Embryonic facial prominence (tissue), 1 donor: Measurements from ENCODE around the gene AGA.

Experiments used
- DNase-seq: peaks from one replicate; pipeline ENCODE4 v3.0.0-alpha.2; 2016; ENCODE audit errors: extremely low spot score

AGA gene

DNA sequence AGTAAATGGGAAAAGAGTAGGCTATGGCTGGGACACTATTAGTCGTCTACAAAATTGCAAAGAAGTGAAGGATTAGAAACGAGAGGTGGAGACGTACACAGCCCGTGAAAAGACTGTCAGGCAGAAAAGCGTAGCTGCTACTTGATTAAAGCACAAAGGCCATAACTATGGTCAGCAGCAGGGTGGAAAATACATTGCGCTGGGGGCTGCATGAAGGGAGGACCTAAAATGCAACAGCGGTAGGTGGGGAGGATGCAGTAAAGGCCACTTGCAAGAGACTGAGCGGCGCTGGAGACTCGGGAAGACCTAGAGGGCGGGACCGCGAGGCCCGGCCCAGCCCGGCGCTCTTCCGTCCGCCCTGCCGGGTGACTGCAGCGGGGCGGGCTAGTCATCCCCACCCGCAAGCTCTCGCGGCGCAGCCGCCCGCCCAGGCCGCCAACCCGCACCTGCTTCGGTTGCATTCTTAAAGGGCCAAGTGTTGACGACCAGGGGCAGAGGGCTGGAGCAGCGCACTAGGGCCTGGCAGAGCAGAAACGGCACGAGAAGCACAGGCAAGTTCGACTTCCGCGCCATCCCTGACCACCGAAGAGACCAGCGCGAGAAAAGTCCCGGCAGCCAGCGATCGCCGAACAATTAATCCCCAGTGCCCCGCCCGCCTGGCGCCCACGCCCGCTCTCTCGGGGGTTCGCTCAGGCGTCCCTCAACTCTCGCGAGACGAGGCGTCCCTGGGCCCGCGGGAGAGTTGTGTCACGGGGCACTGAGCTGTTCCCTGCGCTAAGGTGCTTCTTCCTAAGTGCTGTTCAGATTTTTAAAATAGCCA is at the start of gene AGA:
Gene AGA (minus strand): TSS at position 635 of the 820 bp plus-strand sequence. CDS start 62 bp downstream, at position 573.
- peak; percentile 71 for DNase-seq

GRCh38 chr4:177492022-177492421 is 49.8 kb upstream of the AGA start:
- DNase-seq, result no peak

DNA sequence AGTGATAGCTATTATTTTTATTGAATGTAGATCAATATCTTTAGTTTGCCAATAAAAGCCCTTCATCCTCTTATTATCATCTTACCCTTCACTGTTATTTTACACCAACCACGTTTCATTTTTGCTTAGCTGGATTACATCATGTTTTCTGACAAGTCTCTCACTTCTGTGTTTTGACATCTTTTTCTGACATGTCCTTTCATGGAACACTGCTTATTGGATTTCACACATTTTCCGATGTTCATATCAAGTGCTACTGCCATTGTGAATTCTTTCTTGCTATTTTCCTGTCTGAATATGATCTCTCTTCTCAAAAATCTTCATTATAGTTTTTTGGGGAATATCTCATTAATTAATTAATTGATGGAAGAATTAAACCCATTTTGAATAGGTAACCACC is 48.5 kb upstream of the AGA start:
- no peak for DNase-seq

DNA sequence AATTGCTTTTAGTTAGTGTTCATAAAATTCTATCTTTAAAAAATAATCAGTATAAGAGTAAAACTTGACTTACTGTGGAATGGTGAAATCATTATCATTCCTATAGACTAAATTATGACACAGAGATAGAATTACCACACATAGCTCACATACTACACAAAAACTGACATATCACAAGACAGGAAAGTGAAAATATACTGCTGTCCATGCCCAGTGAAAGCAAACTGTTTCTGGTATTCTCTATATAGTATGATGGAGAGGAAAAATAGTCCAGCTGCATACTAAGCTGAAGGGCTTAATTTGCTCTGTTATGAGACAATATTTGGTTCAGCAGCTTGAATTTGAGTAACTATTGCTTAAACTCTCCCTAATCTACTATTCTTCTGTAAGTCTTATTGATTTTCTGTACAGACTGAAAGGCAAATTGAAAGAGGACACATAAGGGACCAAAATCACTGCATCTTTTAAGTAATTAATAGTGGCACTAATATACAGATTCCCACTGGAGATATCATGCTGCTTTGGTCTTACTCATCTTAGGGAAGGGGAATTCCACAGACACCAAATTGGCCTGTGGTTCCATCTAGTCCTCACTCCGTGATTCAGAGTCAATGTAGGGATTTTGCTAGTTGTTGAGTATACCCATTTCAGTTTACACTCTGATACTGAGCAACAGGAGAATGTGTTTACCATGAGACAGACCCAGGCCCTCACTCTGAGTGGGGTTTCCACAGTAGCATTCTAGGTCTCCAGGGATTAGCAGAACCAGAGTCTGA is 47.4 kb upstream of the AGA start:
- no peak for DNase-seq

GRCh38 chr4:177487977-177488376 is 45.7 kb upstream of the AGA start:
- no peak for DNase-seq

DNA sequence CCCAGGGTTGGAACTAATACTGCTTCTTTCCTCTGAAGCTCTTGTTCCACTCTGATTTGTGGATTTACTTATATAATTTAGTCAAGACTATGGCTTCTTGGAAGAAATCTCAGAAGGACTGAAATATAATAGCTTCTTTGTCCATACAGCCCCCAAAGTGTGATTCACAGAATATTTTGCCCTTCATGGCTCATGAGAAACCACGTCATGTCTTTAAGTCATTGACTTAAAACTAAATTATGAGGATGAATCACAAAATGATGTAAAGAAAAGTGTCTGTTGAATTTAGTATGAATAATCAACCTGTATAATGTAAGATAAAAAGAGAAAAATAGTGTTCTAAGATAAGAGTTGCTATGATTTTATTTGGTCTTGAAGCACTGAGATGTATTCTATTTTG is 43.3 kb upstream of the AGA start:
- DNase-seq, result peak; percentile 7

DNA sequence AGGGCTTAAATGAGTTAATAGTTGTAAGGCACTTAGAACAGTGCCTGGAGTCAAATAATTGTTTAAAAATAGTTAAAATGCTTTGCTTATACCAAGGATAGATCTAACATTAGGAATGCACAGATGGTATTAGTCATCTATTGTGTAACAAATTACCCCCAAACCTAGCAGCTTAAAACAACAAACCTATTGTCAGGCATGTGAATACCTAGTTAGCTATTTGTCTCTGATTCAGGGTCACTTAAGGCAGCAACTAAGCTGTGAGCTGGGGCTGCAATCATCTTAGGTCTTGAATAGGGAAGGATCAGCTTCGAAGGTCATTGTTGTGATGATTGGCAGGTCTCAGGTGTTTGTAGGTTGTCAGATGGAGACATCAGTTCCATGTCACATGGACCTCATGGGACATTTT is 42.4 kb upstream of the AGA start:
- no peak for DNase-seq

DNA sequence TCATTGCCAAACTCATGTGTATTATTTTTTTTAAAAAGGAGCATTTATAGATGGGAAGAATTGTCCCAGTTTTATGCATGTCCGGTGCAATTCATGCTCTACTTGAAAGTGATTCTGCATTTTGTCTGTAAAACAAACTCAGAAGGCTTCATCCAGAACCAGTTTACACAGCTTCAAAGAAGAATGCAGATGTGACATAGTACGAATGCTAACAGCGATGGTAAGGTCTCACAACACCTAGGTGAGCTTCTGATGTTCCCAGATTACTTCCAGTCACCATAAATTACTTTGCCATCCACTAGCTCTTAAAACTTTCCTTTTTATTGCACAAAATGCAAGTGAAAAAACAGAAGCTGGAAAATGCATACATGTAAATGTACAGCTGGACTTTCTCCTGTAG is 41.5 kb upstream of the AGA start:
- DNase-seq, result no peak

DNA sequence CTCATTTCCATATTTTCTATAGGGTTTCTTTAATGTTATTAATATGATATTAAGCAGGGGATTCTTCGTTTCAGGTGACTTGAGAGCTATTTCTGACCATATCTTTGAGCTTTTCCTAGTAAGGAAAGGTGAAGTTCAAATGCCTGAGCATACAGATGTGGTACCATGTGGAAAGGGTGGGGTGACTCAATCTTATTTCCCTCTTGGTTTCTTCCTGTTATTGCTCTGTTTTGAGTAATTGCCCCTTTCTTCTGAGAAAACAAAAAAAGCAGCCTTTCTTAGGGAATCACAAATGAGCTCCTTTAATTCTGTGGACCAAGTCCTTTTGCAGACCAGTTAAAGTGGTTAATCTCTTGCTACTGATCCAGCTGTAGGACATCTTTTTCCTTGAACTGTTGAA is 41.0 kb upstream of the AGA start:
- no peak for DNase-seq

GRCh38 chr4:177482367-177482766 is 40.1 kb upstream of the AGA start:
- DNase-seq, result no peak

GRCh38 chr4:177480795-177481194 is 38.6 kb upstream of the AGA start:
- DNase-seq, result no peak

DNA sequence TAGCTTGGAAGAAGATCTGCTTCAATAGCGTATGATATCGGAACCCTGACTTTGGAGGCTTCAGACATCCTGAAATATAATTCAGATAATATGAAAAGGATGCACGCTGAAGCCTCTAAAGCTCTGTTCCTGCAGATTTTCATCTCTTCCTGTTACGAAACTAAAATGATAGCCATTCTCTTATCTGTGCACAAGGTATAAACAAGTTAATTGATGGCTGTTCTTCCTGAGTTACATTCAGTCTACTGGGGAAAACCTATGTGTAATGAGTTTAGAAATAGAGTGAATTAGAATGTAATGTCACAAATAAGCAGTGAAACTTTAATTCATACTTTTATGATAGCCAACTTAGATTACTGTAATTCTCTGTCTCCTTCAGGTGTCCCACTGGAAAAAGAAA is 36.8 kb upstream of the AGA start:
- no peak for DNase-seq

DNA sequence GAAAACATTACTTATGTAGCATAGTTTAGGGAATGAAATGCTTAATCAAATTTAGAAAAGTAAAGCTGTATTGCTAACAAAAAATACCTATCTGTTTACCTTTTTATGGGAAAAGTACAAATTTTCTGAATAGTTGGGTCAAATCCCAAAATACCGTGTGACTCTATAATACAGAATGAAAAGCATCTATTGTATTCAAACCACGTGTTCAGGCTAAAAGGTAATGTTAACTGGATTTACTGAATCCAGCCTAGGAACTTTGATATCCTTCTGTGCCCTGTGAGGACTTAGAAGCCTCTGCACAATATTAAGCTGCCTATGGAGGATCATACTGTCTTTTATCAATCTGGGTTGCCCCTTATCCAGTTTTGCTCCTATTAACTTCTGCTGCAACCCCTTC is 36.3 kb upstream of the AGA start:
- DNase-seq, result no peak

- no peak for DNase-seq
Observed at GRCh38 chr4:177473991-177474390, 31.8 kb upstream of the AGA start.

GRCh38 chr4:177464026-177464425 is 21.8 kb upstream of the AGA start:
- no peak for DNase-seq

DNA sequence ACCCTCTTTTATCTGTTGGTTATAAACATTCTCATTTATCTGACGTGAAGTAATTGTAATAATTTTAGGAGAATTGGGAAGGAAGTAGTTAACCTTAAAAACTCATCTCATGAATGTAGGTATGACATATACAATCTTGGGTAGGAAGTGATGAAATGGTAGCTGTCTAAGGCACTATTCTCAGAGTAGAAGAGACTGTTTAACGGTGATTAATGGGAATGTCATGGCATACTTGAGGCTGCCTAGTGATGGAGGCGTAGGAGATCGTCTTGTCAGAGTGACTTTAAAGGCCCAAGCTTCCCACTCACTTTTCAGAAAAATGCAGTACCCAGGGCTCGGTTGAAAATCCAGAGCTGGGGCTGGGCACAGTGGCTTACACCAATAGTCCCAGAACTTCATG is 19.4 kb upstream of the AGA start:
- no peak for DNase-seq

- DNase-seq, result no peak
Observed at GRCh38 chr4:177460460-177460859, 18.2 kb upstream of the AGA start.

DNA sequence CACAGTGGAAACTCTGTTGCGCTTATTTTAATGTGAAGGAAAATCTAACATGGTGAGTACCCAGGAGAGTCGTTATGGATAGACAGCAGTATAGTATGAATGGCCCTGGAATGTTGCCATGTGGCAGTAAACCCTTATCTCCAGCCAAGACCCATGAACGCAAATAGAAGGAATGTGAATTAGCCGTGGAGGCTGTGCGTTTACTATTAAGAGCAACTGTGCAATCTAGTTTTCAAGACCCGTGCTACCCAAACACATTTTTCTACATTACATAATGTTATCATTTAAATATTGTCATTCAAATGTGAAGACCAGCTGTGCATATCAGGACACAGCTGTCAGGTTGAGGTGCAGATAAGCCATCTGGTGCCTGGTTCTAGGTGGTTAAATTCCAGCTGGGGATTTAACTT is 13.3 kb upstream of the AGA start:
- DNase-seq, result no peak

DNA sequence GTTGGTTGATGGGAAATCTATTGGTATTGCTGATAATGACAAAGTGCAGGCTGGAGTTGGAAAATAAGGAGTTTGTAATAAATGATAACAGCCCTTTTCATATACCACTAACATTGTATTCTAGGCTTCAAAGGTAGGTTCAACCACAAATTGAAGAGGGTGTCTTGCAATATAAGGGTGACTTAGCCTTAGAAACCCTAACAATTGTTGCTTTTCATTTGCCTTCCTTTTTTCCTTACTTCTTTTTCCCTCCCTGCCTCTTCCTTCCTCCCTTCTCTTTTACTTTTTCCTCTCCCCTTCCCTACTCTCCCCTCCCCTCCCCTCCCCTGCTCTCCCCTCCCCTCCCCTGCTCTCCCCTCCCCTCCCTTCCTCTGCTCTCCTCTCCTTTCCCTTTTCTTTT is 10.9 kb upstream of the AGA start:
- DNase-seq, result no peak

- no peak for DNase-seq
Observed at GRCh38 chr4:177451108-177451500, 8.9 kb upstream of the AGA start.

DNA sequence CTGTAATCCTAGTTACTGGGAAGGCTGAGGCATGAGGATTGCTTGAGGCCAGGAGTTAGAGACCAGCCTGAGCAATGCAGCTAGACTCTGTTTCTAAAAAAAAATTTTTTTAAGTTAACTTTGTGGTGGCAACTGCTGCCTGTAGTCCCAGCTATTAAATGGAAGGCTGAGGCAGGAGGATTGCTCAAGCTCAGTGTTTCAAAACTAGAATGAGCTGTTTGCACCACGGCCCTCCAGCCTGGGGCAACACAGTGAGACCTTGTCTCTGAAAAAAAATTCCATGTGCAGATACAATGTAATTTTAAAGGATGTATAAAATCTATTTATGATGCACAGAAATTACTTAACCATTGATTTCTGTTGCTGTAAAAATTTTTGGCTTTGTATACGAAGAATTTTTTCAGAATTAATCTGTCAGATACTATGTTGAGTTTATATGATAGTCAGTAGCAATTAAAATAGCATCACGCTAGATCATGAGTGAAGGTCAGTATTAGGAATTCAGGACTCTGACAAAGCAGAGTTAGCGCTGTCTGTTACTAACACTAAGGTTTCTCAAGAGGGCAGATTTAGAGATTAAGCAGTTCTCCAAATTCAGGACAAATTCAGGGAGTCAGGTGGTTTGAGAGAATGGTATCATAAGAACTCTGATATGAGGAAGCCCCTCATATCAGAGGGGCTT is 8.3 kb upstream of the AGA start:
- DNase-seq, result no peak

DNA sequence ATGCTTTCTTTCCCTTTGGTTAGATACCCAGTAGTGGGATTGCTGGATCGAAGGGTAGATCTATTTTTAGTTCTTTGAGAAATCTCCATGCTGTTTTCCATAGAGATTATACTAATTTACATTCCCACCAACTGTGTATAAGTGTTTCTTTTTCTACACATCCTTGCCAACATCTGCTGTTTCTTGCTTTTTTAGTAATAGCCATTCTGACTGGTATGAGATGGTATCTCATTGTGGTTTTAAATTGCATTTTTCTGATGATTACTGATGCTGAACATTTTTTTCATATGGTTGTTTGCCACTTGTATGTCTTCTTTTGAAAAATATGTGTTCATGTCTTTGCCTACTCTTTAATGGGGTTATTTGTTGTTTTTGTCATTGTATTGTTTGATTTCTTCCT is 6.6 kb upstream of the AGA start:
- DNase-seq, result no peak
